SKM-1 (cell line): ENCODE measurements around the gene TET3.

Source experiments
- DNase-seq: peaks from one replicate; lab custom pipeline; 2025; ENCODE audit not compliant: unreplicated experiment; lab: John Stamatoyannopoulos, UW

Gene TET3

DNA sequence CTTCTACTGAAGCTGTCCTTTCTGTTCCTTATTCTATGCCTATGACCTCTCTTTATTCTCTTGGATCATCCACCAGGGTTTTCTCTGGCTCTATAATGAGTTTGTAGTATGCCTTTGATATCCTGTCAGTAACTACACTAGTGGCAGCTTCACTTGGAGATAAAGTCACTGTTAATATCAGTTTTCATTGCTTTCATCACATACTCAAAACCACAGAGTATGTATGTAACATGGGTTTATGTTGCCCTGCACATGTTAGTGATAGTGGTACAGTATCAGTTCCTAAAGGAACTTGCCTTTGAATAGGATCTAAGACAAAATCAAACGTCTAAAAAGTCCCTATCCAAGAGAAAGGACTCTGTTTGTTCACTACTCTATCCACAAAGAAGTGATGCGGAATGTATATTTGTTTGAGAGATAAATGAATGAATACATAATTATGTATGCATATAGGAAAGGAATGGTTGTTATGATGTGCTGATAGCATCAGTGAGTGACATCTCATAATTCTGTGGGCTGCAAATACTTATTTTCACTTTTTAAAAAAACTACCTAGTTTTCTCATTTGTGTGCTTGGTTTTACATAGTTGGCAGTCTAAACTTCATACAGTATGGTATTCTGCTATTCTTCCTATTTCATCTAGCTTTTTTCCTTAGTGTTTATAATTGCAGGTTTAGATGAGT lies 45.1 kb downstream of the TET3 start:
- DNase-seq, result no peak

DNA sequence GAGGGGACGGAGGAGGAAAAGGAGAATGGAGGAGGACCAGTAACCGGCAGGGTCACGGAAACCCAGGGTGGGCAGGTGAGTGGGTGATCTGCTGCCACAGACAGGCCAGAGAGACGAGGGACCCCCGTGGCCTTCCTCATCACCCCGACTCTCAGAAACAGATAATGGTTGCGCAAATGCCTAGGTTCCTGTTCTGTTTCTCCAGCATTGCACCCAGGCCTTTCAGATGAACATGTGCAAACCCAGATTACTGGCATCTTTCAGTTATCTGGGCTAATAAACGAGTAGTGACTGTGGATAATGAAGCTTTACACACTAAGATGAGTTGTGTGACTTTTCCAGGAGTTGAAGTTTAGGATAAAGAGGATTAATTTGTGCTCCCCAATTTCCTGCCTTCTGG lies 46.5 kb downstream of the TET3 start:
- DNase-seq, result peak; percentile 46

DNA sequence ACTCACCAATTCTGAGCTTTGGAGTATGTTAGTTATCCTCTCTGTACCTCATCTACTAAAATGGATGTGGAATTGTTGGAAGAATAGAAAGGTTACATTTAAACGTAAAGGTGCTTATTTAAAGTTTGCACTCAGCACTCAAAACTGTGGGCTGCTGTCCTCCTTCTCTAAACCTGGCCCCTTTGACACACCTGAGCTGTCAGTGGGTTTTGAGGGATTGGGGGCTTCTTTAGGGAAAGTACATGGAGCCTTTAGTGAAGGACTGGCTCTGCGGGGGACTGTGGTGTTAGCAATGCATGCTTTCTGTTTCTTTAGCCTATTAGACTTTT lies 47.2 kb downstream of the TET3 start:
- DNase-seq, result no peak

DNA sequence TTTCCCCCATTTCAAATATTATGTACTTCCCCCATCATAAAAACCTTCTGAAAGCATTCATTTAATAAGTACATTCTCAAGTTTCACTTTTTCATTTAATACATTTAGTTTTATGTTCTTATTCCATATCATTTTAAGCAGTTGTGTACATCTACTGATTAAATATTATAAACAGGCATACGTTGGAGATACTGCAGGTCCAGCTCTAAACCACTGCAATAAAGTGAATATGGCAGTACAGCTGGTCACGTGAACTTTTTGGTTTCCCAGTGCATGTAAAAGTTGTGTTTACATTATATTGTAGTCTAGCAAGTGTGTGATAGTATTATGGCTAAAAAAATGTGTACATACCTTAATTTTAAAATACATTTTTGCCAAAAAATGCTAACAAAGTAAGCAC lies 48.7 kb downstream of the TET3 start:
- DNase-seq, result no peak
